Non-pigmented ciliary epithelial cell (primary cell): ENCODE results near the gene CPNE5.

Experiments
- DNase-seq: peaks from one replicate; pipeline ENCODE4 v3.0.0-alpha.2; 2010; ENCODE audit warnings: low read depth

The CPNE5 gene

GRCh38 chr6:36838896-36839748, at the start of gene CPNE5:
CPNE5 (minus strand) TSS chr6:36839444; CDS start chr6:36839377, 67 bp downstream.
- no peak for DNase-seq

- DNase-seq = no peak
Measured at GRCh38 chr6:36888115-36888643, 48.9 kb upstream of the CPNE5 start.

GRCh38 chr6:36886950-36887618, 47.8 kb upstream of the CPNE5 start:
- DNase-seq = no peak

- peak; percentile 76 for DNase-seq
Measured at GRCh38 chr6:36885461-36886401, 46.5 kb upstream of the CPNE5 start, which contains the start of gene C6orf89. C6orf89 (plus strand) TSS chr6:36885952; CDS start chr6:36899445, 13,493 bp downstream.

- no peak for DNase-seq
Measured at GRCh38 chr6:36884610-36885009, 45.4 kb upstream of the CPNE5 start.

- DNase-seq = no peak
Measured at GRCh38 chr6:36875250-36875633, 36.0 kb upstream of the CPNE5 start.

- DNase-seq = peak; percentile 62
Measured at GRCh38 chr6:36874443-36875249, 35.4 kb upstream of the CPNE5 start, which contains the start of gene PPIL1. PPIL1 (minus strand) TSS chr6:36874803; CDS start chr6:36874772, 31 bp downstream.

- no peak for DNase-seq
Measured at GRCh38 chr6:36873612-36874442, 34.6 kb upstream of the CPNE5 start.

GRCh38 chr6:36873115-36873514, 33.9 kb upstream of the CPNE5 start:
- DNase-seq = no peak

GRCh38 chr6:36871686-36872085, 32.4 kb upstream of the CPNE5 start:
- no peak for DNase-seq

GRCh38 chr6:36867471-36868224, 28.4 kb upstream of the CPNE5 start:
- no peak for DNase-seq

- DNase-seq = no peak
Measured at GRCh38 chr6:36865835-36866234, 26.6 kb upstream of the CPNE5 start.

GRCh38 chr6:36863670-36864540, 24.7 kb upstream of the CPNE5 start:
- DNase-seq = no peak

GRCh38 chr6:36862848-36863382, 23.7 kb upstream of the CPNE5 start:
- no peak for DNase-seq

- no peak for DNase-seq
Measured at GRCh38 chr6:36862164-36862847, 23.1 kb upstream of the CPNE5 start.

- DNase-seq = no peak
Measured at GRCh38 chr6:36860126-36860525, 20.9 kb upstream of the CPNE5 start.

- DNase-seq = no peak
Measured at GRCh38 chr6:36858407-36858981, 19.2 kb upstream of the CPNE5 start.
